CD4-positive, alpha-beta T cell treated with Interleukin-21 for 1 hour (primary cell): ENCODE measurements around the gene MESP1.

Experiments
- DNase-seq: peaks from one replicate; pipeline ENCODE4 v3.0.0-alpha.2; 2020

Gene MESP1

GRCh38 chr15:89707577-89707976 lies 43.5 kb downstream of the MESP1 start:
- no peak for DNase-seq

- no peak for DNase-seq
Measured at GRCh38 chr15:89704411-89704810, 46.6 kb downstream of the MESP1 start.
